RWPE1 (cell line): Measurements from ENCODE around the gene PIKFYVE.
"Not testable (repeated sequence)": the region's sequence is repeated elsewhere in the genome, so short reads cannot be mapped to it uniquely, and the experiment has no call there.

Source experiments
- CTCF ChIA-PET: fragments of 350-600 bp; sonication (Branson Sonifier 250); formaldehyde crosslinking; extraction: SDS; loops from one replicate; lab custom pipeline; 2021; lab: Yijun Ruan, JAX
- POLR2A ChIA-PET: fragments of 400-600 bp; formaldehyde crosslinking; extraction: SDS; loops from one replicate; lab custom pipeline; 2020; ENCODE audit warnings: antibody characterized with exemption; ENCODE audit not compliant: low non-redundant PET; lab: Yijun Ruan, JAX
- DNase-seq: peaks from one replicate; pipeline ENCODE4 v3.0.0; 2012; ENCODE audit warnings: low spot score
- H3K27ac ChIP-seq: fragments of 450-650 bp; 2 replicates; pipeline ENCODE4 v1.5.1; 2017
- TF ChIP-seq, protein P1 (sequence below): fragments of 450-650 bp; conservative IDR thresholded peaks from 2 replicates; pipeline ENCODE4 v1.5.1; 2017; ENCODE audit warnings: low read depth, mild to moderate bottlenecking

PIKFYVE gene

DNA sequence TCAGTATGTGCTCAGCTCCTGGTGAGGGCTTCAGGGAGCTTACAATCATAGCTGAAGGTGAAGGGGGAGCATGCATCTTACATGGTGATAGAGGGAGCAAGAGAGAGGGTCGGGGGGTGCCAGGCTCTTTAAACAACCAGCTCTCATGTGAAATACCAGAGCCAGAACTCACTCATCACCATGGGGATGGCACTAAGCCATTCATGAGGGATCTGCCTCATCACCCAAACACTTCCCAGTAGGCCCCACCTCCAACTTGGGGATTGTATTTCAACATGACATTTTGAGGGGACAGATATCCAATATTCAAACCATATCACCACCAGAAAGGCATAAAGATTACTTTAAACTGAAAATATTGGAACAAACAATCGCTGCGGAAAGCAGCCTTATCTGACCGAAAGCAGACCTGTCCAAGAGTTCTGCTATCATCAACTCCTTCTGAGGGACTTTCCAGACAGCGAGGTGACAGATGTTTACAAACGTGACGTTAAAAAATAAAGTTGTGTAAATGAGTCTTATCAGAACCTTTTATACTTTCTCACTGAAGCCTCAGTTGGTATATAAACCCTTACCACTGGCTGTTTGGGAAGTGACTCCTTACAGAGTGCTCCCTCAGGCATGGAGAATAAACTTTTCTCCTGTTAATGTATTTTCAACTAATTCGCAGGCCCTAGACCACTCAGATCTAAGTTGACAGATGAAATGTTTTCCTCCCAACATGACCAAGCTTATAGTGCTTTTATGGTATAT, 105.0 kb downstream of the PIKFYVE start:
- ChIA-PET CTCF (interaction anchor here (0.5 kb wide), 1 partner anchor 124 kb away, joined by 3 read pairs; no protein-coding TSS in a partner anchor), POLR2A (no interaction called here)
- TF ChIP-seq, protein P1, sequence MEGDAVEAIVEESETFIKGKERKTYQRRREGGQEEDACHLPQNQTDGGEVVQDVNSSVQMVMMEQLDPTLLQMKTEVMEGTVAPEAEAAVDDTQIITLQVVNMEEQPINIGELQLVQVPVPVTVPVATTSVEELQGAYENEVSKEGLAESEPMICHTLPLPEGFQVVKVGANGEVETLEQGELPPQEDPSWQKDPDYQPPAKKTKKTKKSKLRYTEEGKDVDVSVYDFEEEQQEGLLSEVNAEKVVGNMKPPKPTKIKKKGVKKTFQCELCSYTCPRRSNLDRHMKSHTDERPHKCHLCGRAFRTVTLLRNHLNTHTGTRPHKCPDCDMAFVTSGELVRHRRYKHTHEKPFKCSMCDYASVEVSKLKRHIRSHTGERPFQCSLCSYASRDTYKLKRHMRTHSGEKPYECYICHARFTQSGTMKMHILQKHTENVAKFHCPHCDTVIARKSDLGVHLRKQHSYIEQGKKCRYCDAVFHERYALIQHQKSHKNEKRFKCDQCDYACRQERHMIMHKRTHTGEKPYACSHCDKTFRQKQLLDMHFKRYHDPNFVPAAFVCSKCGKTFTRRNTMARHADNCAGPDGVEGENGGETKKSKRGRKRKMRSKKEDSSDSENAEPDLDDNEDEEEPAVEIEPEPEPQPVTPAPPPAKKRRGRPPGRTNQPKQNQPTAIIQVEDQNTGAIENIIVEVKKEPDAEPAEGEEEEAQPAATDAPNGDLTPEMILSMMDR: no peak
- no peak overlapping the region for H3K27ac ChIP-seq
- no peak for DNase-seq

DNA sequence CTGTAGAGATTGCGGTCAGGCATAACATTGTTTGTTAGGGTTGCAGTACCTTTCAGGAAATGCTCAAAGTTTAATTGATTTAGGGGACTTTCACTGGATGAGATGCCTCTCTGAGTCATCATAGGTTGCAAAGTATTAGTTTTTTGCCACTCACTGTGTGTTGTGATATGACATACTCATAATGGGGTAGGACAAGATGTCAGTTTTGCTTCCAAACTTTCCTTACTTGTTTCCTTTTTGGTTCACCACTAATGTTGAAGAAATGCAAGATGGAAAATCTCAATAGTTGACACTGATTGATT, 105.5 kb downstream of the PIKFYVE start:
- CTCF ChIA-PET: no interaction called here
- TF ChIP-seq, protein P1: no peak
- POLR2A ChIA-PET: no interaction called here

DNA sequence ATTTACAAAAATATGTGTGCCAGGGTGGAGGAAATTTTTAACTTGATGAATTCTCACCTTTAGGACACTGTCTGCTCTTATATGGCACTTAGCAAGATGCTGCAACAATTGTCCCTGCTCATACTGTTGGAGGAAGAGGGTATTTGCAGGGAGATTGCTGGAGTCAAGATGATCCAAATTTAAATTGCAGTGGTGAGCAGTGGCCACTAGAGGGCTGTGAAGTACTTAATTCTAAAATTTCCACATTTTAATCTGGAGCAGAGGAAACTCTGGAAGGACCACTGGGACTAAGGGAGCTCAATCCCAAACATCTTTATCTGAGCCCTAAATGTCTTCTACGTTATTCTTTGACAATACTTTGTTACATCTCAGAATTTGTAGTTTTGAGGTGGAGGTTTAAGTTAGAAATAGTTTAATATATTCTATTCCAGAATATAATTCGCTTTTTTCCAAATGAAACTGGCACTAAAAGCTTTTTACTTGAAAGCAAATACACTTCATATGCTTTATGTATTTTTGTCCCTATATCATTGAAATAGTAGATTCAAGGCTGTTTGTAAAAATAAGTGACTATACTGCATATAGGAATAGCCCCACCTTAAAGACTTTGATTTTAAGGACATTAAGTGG, 107.5 kb downstream of the PIKFYVE start:
- DNase-seq: peak; percentile 52
- ChIA-PET CTCF (interaction anchor here (0.5 to 0.8 kb wide), 7 partner anchors 12 to 1769 kb away, joined by 3 to 5 read pairs (median 3); no protein-coding TSS in a partner anchor), POLR2A (no interaction called here)
- no peak overlapping the region for H3K27ac ChIP-seq
- TF ChIP-seq, protein P1: peak; percentile 91

More for the DNA sequence above, 105.5 kb downstream of the PIKFYVE start:
- no peak overlapping the region for H3K27ac ChIP-seq
- no peak for DNase-seq

DNA sequence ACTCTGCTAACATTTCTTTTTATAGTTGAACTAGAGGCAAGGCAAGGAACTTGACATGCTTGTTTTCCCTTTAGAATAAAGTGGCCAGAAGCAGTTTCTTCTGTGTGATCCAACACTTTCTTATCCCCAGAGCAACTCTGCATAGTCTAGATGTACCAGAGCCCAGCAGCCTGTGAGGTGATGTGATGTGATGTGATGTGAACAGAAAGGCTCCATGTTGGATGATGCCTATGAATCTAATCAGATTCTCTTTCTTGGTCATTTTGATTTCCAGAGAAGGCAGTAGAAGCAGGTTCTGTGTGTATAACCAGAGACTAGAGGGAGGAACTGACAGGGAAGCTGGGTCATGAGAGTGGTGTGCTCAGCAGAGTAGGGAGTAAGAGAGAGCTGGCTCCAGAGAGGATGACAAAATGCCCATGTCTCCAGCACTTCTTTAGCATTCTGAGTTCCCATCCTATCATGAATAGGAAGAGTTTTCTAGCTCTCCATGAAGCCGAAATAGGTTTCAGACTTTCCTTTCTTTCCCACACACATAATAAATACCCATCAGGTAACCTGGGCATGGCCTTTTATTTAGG, 109.5 kb downstream of the PIKFYVE start:
- no peak overlapping the region for H3K27ac ChIP-seq
- ChIA-PET CTCF (no interaction called here), POLR2A (no interaction called here)
- no peak for DNase-seq
- TF ChIP-seq, protein P1: no peak

- DNase-seq, POLR2A ChIA-PET, H3K27ac ChIP-seq, CTCF ChIA-PET: not testable (repeated sequence)
These were observed 111.3 kb downstream of the PIKFYVE start for GRCh38 chr2:208377344-208377860.

DNA sequence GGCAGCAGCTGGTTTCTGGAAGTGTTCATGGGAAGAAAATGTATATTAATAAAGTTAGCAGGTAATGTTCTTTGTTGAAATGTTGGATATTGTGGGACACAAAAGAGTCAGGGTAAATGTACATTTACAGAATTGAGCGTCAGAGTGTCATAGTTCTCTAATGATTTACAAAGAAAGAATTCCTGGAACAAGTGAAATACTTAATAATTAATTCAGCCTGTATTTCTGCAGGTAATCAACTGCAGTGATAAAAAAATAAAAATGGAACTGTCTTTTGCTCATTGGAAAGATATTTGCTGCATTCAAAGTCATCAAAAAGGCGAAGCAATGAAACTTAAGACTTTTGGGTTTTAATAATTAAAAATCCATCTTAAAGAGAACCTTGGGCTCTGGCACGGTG, 113.1 kb downstream of the PIKFYVE start:
- CTCF ChIA-PET: no interaction called here
- no peak overlapping the region for H3K27ac ChIP-seq
- no peak for DNase-seq
- TF ChIP-seq, protein P1: no peak
- POLR2A ChIA-PET: no interaction called here
